ENCODE results near the gene IQSEC2. TPM values are rescaled to one million over a fixed set of nuclear protein-coding genes. Genes with fewer than 3 reads are reported as not detected.

Gene IQSEC2
- total RNA-seq, 4 donors from 2014 or later, result 16.3 to 24.2 (median 17.5) TPM

GRCh38 chrX:53250556-53250955 lies 30.8 kb downstream of the IQSEC2 start:
- no peak overlapping the region for H3K4me3 ChIP-seq (ENCODE audit: low read depth, poor library complexity, severe bottlenecking)
- no peak for TF ChIP-seq POLR2A (IDR thresholded peaks at IDR 0.05)
- TF ChIP-seq, protein P1, sequence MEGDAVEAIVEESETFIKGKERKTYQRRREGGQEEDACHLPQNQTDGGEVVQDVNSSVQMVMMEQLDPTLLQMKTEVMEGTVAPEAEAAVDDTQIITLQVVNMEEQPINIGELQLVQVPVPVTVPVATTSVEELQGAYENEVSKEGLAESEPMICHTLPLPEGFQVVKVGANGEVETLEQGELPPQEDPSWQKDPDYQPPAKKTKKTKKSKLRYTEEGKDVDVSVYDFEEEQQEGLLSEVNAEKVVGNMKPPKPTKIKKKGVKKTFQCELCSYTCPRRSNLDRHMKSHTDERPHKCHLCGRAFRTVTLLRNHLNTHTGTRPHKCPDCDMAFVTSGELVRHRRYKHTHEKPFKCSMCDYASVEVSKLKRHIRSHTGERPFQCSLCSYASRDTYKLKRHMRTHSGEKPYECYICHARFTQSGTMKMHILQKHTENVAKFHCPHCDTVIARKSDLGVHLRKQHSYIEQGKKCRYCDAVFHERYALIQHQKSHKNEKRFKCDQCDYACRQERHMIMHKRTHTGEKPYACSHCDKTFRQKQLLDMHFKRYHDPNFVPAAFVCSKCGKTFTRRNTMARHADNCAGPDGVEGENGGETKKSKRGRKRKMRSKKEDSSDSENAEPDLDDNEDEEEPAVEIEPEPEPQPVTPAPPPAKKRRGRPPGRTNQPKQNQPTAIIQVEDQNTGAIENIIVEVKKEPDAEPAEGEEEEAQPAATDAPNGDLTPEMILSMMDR (IDR thresholded peaks at IDR 0.05), result no peak
- no peak for DNase-seq (ENCODE audit: low spot score in 2 of 2)
- WGBS, 2 donors, result 89% methylated on average over 9 of the region's 19 CpGs; no CpG with 5 or more reads in 1 of the 2 donors
- intact Hi-C loops (cut with DNase I; ENCODE audit: low total_unique reads), result no loop called here

- WGBS, 2 donors, result 93 to 100% methylated on average over 1 of the region's 1 CpG
- H3K4me3 ChIP-seq (ENCODE audit: low read depth, poor library complexity, severe bottlenecking), result no peak overlapping the region
- intact Hi-C loops (cut with DNase I; ENCODE audit: low total_unique reads), result no loop called here
- no peak for DNase-seq (ENCODE audit: low spot score in 2 of 2)
- TF ChIP-seq POLR2A (IDR thresholded peaks at IDR 0.05), result no peak
- TF ChIP-seq, protein P1 (IDR thresholded peaks at IDR 0.05), result no peak
These were observed 31.9 kb downstream of the IQSEC2 start for GRCh38 chrX:53249408-53250042.

GRCh38 chrX:53247928-53248327 lies 33.5 kb downstream of the IQSEC2 start:
- TF ChIP-seq POLR2A (IDR thresholded peaks at IDR 0.05), result no peak
- TF ChIP-seq, protein P1 (IDR thresholded peaks at IDR 0.05), result no peak
- intact Hi-C loops (cut with DNase I; ENCODE audit: low total_unique reads), result no loop called here
- H3K4me3 ChIP-seq (ENCODE audit: low read depth, poor library complexity, severe bottlenecking), result no peak overlapping the region
- DNase-seq (ENCODE audit: low spot score in 2 of 2), result no peak
- WGBS, 2 donors, result 82 to 85% methylated on average over 10 of the region's 10 CpGs

DNA sequence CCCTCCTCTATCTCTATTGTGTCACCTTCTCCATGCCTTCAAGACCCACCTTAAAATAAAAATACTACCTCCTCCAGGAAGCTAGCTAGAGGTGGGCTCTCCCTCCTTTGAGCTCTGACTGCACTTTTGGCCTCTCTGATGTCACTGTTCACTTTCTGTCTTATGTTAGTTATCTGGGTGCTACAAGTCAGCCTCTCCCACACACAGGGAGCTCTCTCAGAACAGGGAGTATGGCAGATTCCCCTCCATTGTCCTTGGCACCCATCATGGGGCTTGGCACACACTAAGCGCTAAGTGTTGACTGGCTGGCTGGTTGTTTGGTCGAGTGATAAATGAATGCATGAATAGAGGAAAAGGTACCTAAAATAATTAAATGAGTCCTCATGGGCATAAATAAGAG lies 35.2 kb downstream of the IQSEC2 start:
- TF ChIP-seq POLR2A (IDR thresholded peaks at IDR 0.05), result no peak
- TF ChIP-seq, protein P1 (IDR thresholded peaks at IDR 0.05), result no peak
- 73 to 95% methylated on average over 2 of the region's 2 CpGs for WGBS, 2 donors
- DNase-seq (ENCODE audit: low spot score in 2 of 2), result no peak
- intact Hi-C loops (cut with DNase I; ENCODE audit: low total_unique reads), result no loop called here
- H3K4me3 ChIP-seq (ENCODE audit: low read depth, poor library complexity, severe bottlenecking), result no peak overlapping the region

- intact Hi-C loops (cut with DNase I; ENCODE audit: low total_unique reads), result no loop called here
- DNase-seq (ENCODE audit: low spot score in 2 of 2), result no peak
- 61 to 88% methylated on average over 1 of the region's 1 CpG for WGBS, 2 donors
- H3K4me3 ChIP-seq (ENCODE audit: low read depth, poor library complexity, severe bottlenecking), result no peak overlapping the region
- TF ChIP-seq, protein P1 (IDR thresholded peaks at IDR 0.05), result no peak
- no peak for TF ChIP-seq POLR2A (IDR thresholded peaks at IDR 0.05)
These were observed 36.8 kb downstream of the IQSEC2 start for GRCh38 chrX:53244610-53245009.

GRCh38 chrX:53242310-53242709 lies 39.1 kb downstream of the IQSEC2 start:
- DNase-seq (ENCODE audit: low spot score in 2 of 2), result no peak
- intact Hi-C loops (cut with DNase I; ENCODE audit: low total_unique reads), result no loop called here
- TF ChIP-seq POLR2A (IDR thresholded peaks at IDR 0.05), result no peak
- TF ChIP-seq, protein P1 (IDR thresholded peaks at IDR 0.05), result no peak
- WGBS, 2 donors, result 91 to 99% methylated on average over 4 of the region's 4 CpGs
- no peak overlapping the region for H3K4me3 ChIP-seq (ENCODE audit: low read depth, poor library complexity, severe bottlenecking)
